Stimulated activated CD4-positive, alpha-beta T cell treated with anti-CD3 and anti-CD28 coated beads, Interleukin-2, amount 100 ng/mL, for 48 hours (primary cell): ENCODE results near the gene EFCAB9.
"Not testable (repeated sequence)": the region's sequence is repeated elsewhere in the genome, so short reads cannot be mapped to it uniquely, and the experiment has no call there.

Experiments
- DNase-seq, 2 donors: peaks; one replicate each; pipeline ENCODE4 v3.0.0-alpha.2; 2020

The EFCAB9 gene

GRCh38 chr5:172193872-172194271 is at the start of gene EFCAB9:
Gene EFCAB9 (plus strand): TSS chr5:172194172. CDS start chr5:172194173, 1 bp downstream.
- no peak for DNase-seq

GRCh38 chr5:172144291-172144815 is 49.6 kb upstream of the EFCAB9 start:
- DNase-seq, result no peak

GRCh38 chr5:172144931-172145869 is 48.8 kb upstream of the EFCAB9 start:
- DNase-seq, result no peak

GRCh38 chr5:172145870-172146747 is 47.9 kb upstream of the EFCAB9 start:
- DNase-seq, result no peak

GRCh38 chr5:172146748-172147092 is 47.3 kb upstream of the EFCAB9 start:
- DNase-seq, result no peak

GRCh38 chr5:172147857-172148256 is 46.1 kb upstream of the EFCAB9 start:
- no peak for DNase-seq

- DNase-seq, result no peak
These were observed 45.6 kb upstream of the EFCAB9 start for GRCh38 chr5:172148381-172148780.

- no peak for DNase-seq
These were observed 44.9 kb upstream of the EFCAB9 start for GRCh38 chr5:172149073-172149472.

- not testable (repeated sequence) for DNase-seq
These were observed 44.5 kb upstream of the EFCAB9 start for GRCh38 chr5:172149481-172149880.

- no peak for DNase-seq
These were observed 43.2 kb upstream of the EFCAB9 start for GRCh38 chr5:172150514-172151425.

GRCh38 chr5:172151661-172152210 is 42.2 kb upstream of the EFCAB9 start:
- DNase-seq, result no peak

- DNase-seq, result no peak
These were observed 40.3 kb upstream of the EFCAB9 start for GRCh38 chr5:172153695-172154094.

GRCh38 chr5:172155101-172155500 is 38.9 kb upstream of the EFCAB9 start:
- not testable (repeated sequence) for DNase-seq

- DNase-seq, result no peak
These were observed 37.4 kb upstream of the EFCAB9 start for GRCh38 chr5:172156541-172156994.

GRCh38 chr5:172159016-172159415 is 35.0 kb upstream of the EFCAB9 start:
- DNase-seq, result no peak

GRCh38 chr5:172160506-172160905 is 33.5 kb upstream of the EFCAB9 start:
- no peak for DNase-seq

- DNase-seq, result no peak
These were observed 31.5 kb upstream of the EFCAB9 start for GRCh38 chr5:172162323-172162986.

- DNase-seq, result no peak
These were observed 31.0 kb upstream of the EFCAB9 start for GRCh38 chr5:172162987-172163343.

GRCh38 chr5:172163346-172163745 is 30.6 kb upstream of the EFCAB9 start:
- DNase-seq, result no peak

- DNase-seq, result no peak
These were observed 29.2 kb upstream of the EFCAB9 start for GRCh38 chr5:172164769-172165212.

- no peak for DNase-seq
These were observed 28.5 kb upstream of the EFCAB9 start for GRCh38 chr5:172165465-172165864.
